Left ventricle myocardium inferior (tissue), 1 donor: ENCODE data around the gene SARNP. TPM values are rescaled to one million over a fixed set of nuclear protein-coding genes. Genes with fewer than 3 reads are reported as not detected.

Experiments used
- DNase-seq: peaks from one replicate; pipeline ENCODE4 v3.0.0-alpha.2; 2020
- H3K27ac ChIP-seq: fragments of 200-600 bp; replicated peaks from 2 replicates; pipeline ENCODE4 v1.8.0; 2021
- H3K27me3 ChIP-seq: fragments of 200-600 bp; 2 replicates; pipeline ENCODE4 v1.8.0; 2021; ENCODE audit warnings: low read depth
- H3K36me3 ChIP-seq: fragments of 200-600 bp; 2 replicates; pipeline ENCODE4 v1.8.0; 2021
- H3K4me1 ChIP-seq: fragments of 200-600 bp; 2 replicates; pipeline ENCODE4 v1.8.0; 2021
- H3K4me3 ChIP-seq: fragments of 200-600 bp; 2 replicates; pipeline ENCODE4 v1.8.0; 2021; ENCODE audit warnings: mild to moderate bottlenecking, moderate library complexity
- H3K9me3 ChIP-seq: fragments of 200-600 bp; replicated peaks from 2 replicates; pipeline ENCODE4 v1.8.0; 2021
- intact Hi-C: fragments of 100-400 bp; cut with micrococcal nuclease; formaldehyde crosslinking; loops from one replicate; pipeline ENCODE4 v1.11.0; 2022
- total RNA-seq: library from RNA; stranded (reverse); fragmentation: NEBNext Ultra II Directional; extraction: Animal tissue kit (Norgen Biotek cat#: 25700); gene quantifications from one replicate; pipeline ENCODE4 v1.2.1, GENCODE V29; 2021
- TF ChIP-seq, protein P1 (sequence below): fragments of 200-600 bp; IDR thresholded peaks from 2 replicates; pipeline ENCODE4 v1.8.0; 2021; ENCODE audit warnings: antibody characterized with exemption, mild to moderate bottlenecking, borderline replicate concordance
- donor health status: DM: no; HTN: yes; CAD: no; lungs with severe emphysema.

Gene SARNP
- total RNA-seq, 1 donor from 2014 or later = 53.2 TPM

DNA sequence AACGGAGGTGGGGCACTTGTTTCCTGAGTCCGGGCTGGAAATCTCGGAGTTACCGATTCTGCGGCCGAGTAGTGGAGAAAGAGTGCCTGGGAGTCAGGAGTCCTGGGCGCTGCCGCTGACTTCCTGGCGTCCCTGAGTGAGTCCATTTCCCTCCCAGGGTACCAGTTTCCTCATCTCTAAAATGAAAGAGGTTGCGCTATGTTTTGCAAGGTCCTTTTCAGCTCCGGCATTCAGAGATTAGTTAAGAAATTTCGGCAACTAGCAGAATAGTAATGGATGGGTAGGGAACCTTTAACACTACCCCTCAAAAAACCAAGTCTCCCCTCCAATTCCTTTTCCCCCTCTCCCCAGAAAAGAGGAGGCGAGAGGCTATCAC is 101.0 kb downstream of the SARNP start:
- peaks cover 93% of the 10 kb centered on the region for H3K4me1 ChIP-seq
- H3K9me3 ChIP-seq = no peaks in the 10 kb centered on the region
- TF ChIP-seq, protein P1, sequence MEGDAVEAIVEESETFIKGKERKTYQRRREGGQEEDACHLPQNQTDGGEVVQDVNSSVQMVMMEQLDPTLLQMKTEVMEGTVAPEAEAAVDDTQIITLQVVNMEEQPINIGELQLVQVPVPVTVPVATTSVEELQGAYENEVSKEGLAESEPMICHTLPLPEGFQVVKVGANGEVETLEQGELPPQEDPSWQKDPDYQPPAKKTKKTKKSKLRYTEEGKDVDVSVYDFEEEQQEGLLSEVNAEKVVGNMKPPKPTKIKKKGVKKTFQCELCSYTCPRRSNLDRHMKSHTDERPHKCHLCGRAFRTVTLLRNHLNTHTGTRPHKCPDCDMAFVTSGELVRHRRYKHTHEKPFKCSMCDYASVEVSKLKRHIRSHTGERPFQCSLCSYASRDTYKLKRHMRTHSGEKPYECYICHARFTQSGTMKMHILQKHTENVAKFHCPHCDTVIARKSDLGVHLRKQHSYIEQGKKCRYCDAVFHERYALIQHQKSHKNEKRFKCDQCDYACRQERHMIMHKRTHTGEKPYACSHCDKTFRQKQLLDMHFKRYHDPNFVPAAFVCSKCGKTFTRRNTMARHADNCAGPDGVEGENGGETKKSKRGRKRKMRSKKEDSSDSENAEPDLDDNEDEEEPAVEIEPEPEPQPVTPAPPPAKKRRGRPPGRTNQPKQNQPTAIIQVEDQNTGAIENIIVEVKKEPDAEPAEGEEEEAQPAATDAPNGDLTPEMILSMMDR = no peak
- DNase-seq = no peak
- H3K27ac ChIP-seq = peak overlapping the region; percentile 97
- H3K36me3 ChIP-seq = no peaks in the 10 kb centered on the region
- intact Hi-C loops = no loop called here
- no peaks in the 10 kb centered on the region for H3K27me3 ChIP-seq
- peak overlapping the region; percentile 78 for H3K4me3 ChIP-seq

GRCh38 chr12:55715833-55716581 is 101.5 kb downstream of the SARNP start, which contains the start of gene BLOC1S1:
Gene BLOC1S1 (plus strand): TSS chr12:55716046. CDS start chr12:55716052, 6 bp downstream.
- no peaks in the 10 kb centered on the region for H3K27me3 ChIP-seq
- intact Hi-C loops = no loop called here
- TF ChIP-seq, protein P1 = no peak
- peak within 1 kb of the TSS; percentile 78 for H3K4me3 ChIP-seq
- H3K36me3 ChIP-seq = no peaks in the 10 kb centered on the region
- H3K9me3 ChIP-seq = no peaks in the 10 kb centered on the region
- H3K27ac ChIP-seq = peak within 1 kb of the TSS; percentile 97
- peak; percentile 91 for DNase-seq
- H3K4me1 ChIP-seq = peaks cover 89% of the 10 kb centered on the region

DNA sequence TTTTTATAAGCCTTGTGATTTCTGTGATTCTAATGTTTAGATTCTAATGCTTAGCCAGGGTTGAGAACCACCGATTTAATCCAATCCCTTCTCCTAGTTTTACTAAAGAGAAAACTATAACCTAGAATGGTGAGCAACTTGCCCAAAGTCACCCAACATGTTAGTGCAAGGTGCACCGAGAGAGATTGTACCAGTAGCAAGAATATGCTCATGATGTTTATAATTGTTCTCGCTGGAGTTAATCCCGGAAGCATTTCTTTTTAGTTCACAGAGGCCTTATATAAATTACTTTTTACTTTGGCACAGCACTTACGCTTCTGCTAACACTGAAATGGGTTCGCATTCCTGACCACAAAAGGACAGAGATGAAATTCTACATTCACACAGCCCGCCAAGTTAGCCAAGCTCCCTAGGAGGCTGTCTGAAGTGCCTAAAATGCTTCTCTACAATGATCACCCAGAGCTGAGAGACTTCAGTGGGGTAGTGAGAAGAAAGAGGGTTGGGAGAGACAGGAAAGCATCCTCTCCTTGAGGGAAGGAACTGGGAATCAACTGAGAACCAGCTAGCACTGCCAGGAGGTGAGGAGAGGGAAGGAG is 102.3 kb downstream of the SARNP start:
- TF ChIP-seq, protein P1 = no peak
- Histone ChIP-seq H3K4me1 (peaks cover 84% of the 10 kb centered on the region), H3K4me3 (peak overlapping the region; percentile 78), H3K9me3 (no peaks in the 10 kb centered on the region), H3K36me3 (no peaks in the 10 kb centered on the region), H3K27me3 (no peaks in the 10 kb centered on the region), H3K27ac (peak overlapping the region; percentile 97)
- intact Hi-C loops = no loop called here
- DNase-seq = no peak

GRCh38 chr12:55713721-55714120 is 103.8 kb downstream of the SARNP start:
- H3K36me3 ChIP-seq = no peaks in the 10 kb centered on the region
- TF ChIP-seq, protein P1 = no peak
- no peaks in the 10 kb centered on the region for H3K9me3 ChIP-seq
- intact Hi-C loops = no loop called here
- peak overlapping the region; percentile 95 for H3K27ac ChIP-seq
- H3K4me1 ChIP-seq = peaks cover 82% of the 10 kb centered on the region
- H3K4me3 ChIP-seq = peak overlapping the region; percentile 80
- DNase-seq = no peak
- no peaks in the 10 kb centered on the region for H3K27me3 ChIP-seq

- TF ChIP-seq, protein P1 = no peak
- Histone ChIP-seq H3K27me3 (no peaks in the 10 kb centered on the region), H3K9me3 (no peaks in the 10 kb centered on the region), H3K4me3 (peak overlapping the region; percentile 80), H3K4me1 (peaks cover 82% of the 10 kb centered on the region), H3K36me3 (no peaks in the 10 kb centered on the region), H3K27ac (peak overlapping the region; percentile 95)
- no peak for DNase-seq
- intact Hi-C loops = no loop called here
These were observed 104.7 kb downstream of the SARNP start for GRCh38 chr12:55712700-55713415.
